H9 (cell line): ENCODE measurements around the gene FBN1. TPM values are rescaled to one million over a fixed set of nuclear protein-coding genes. Genes with fewer than 3 reads are reported as not detected.

Experiments
- DNase-seq: peaks from one replicate; pipeline ENCODE4 v3.0.0-alpha.2; 2017
- H2AFZ ChIP-seq: one replicate; pipeline ENCODE4 v1.6.1; 2013; ENCODE audit warnings: mild to moderate bottlenecking, low read length, control low read depth, moderate library complexity
- H2AK5ac ChIP-seq: 2 replicates; pipeline ENCODE4 v1.6.1; 2013; ENCODE audit warnings: low read length, control low read depth, mixed read lengths; ENCODE audit not compliant: insufficient read length
- H2BK120ac ChIP-seq: one replicate; pipeline ENCODE4 v1.6.1; 2013; ENCODE audit warnings: low read depth, mild to moderate bottlenecking, low read length, control low read depth, inconsistent platforms; ENCODE audit not compliant: poor library complexity, severe bottlenecking
- H2BK12ac ChIP-seq: 2 replicates; pipeline ENCODE4 v1.6.1; 2013; ENCODE audit warnings: low read length, control low read depth, mixed read lengths, low read depth; ENCODE audit not compliant: insufficient read length
- H2BK15ac ChIP-seq: 2 replicates; pipeline ENCODE4 v1.6.1; 2013; ENCODE audit warnings: low read depth, low read length, control low read depth
- H2BK20ac ChIP-seq: one replicate; pipeline ENCODE4 v1.6.1; 2013; ENCODE audit warnings: low read depth, mild to moderate bottlenecking, low read length, control low read depth, inconsistent platforms; ENCODE audit not compliant: poor library complexity, severe bottlenecking
- H2BK5ac ChIP-seq: 2 replicates; pipeline ENCODE4 v1.6.1; 2013; ENCODE audit warnings: low read length, control low read depth, mixed read lengths; ENCODE audit not compliant: insufficient read length
- H3K14ac ChIP-seq: 2 replicates; pipeline ENCODE4 v1.6.1; 2013; ENCODE audit warnings: low read length, control low read depth; ENCODE audit not compliant: insufficient read depth
- H3K18ac ChIP-seq: 2 replicates; pipeline ENCODE4 v1.6.1; 2013; ENCODE audit warnings: low read depth, mild to moderate bottlenecking, mixed read lengths, low read length, control low read depth; ENCODE audit not compliant: insufficient read length
- H3K23ac ChIP-seq: 2 replicates; pipeline ENCODE4 v1.6.1; 2013; ENCODE audit warnings: low read length, control low read depth, mixed read lengths, low read depth; ENCODE audit not compliant: insufficient read length
- H3K23me2 ChIP-seq: 2 replicates; pipeline ENCODE4 v1.6.1; 2013; ENCODE audit warnings: low read depth, mild to moderate bottlenecking, mixed read lengths, low read length, control low read depth; ENCODE audit not compliant: insufficient read length, poor library complexity, severe bottlenecking
- H3K27ac ChIP-seq: 2 replicates; pipeline ENCODE4 v1.5.1; 2013; ENCODE audit warnings: low read length, control low read depth, mixed read lengths, low read depth; ENCODE audit not compliant: insufficient read length
- H3K27me3 ChIP-seq: 2 replicates; pipeline ENCODE4 v1.6.1; 2013; ENCODE audit warnings: low read length, control low read depth, inconsistent platforms; ENCODE audit not compliant: insufficient read depth
- H3K4ac ChIP-seq: 2 replicates; pipeline ENCODE4 v1.6.1; 2013; ENCODE audit warnings: low read depth, mild to moderate bottlenecking, control low read depth, inconsistent platforms, low read length, moderate library complexity
- H3K4me1 ChIP-seq: 2 replicates; pipeline ENCODE4 v1.6.1; 2013; ENCODE audit warnings: low read length, control low read depth, inconsistent platforms; ENCODE audit not compliant: insufficient read depth
- H3K4me2 ChIP-seq: 2 replicates; pipeline ENCODE4 v1.6.1; 2013; ENCODE audit warnings: low read length, control low read depth, mixed read lengths; ENCODE audit not compliant: insufficient read length, insufficient read depth
- H3K56ac ChIP-seq: 2 replicates; pipeline ENCODE4 v1.6.1; 2013; ENCODE audit warnings: low read depth, mild to moderate bottlenecking, mixed read lengths, low read length, control low read depth; ENCODE audit not compliant: insufficient read length
- H3K79me1 ChIP-seq: 2 replicates; pipeline ENCODE4 v1.6.1; 2013; ENCODE audit warnings: low read depth, mild to moderate bottlenecking, moderate library complexity, low read length, control low read depth, inconsistent platforms; ENCODE audit not compliant: insufficient read depth, poor library complexity, severe bottlenecking
- H3K79me2 ChIP-seq: 2 replicates; pipeline ENCODE4 v1.6.1; 2013; ENCODE audit warnings: low read length, control low read depth, inconsistent platforms; ENCODE audit not compliant: insufficient read depth
- H3K9ac ChIP-seq: 2 replicates; pipeline ENCODE4 v1.6.1; 2013; ENCODE audit warnings: low read length, control low read depth, mixed read lengths; ENCODE audit not compliant: insufficient read length; ENCODE audit errors: extremely low read depth
- H3K9me3 ChIP-seq: one replicate; pipeline ENCODE4 v1.6.1; 2013; ENCODE audit warnings: low read depth, low read length, inconsistent platforms; ENCODE audit not compliant: control insufficient read depth
- H3T11ph ChIP-seq: one replicate; pipeline ENCODE4 v1.6.1; 2013; ENCODE audit warnings: mild to moderate bottlenecking, low read length, control low read depth, inconsistent platforms
- H4K20me1 ChIP-seq: one replicate; pipeline ENCODE4 v1.6.1; 2013; ENCODE audit not compliant: control insufficient read depth, insufficient read length, insufficient read depth
- H4K5ac ChIP-seq: 2 replicates; pipeline ENCODE4 v1.6.1; 2013; ENCODE audit warnings: low read depth, mild to moderate bottlenecking, mixed read lengths, low read length, control low read depth; ENCODE audit not compliant: insufficient read length
- H4K8ac ChIP-seq: replicated peaks from 2 replicates; pipeline ENCODE4 v1.6.1; 2013; ENCODE audit warnings: low read length, control low read depth, mixed read lengths, low read depth; ENCODE audit not compliant: insufficient read length
- H4K91ac ChIP-seq: 2 replicates; pipeline ENCODE4 v1.6.1; 2013; ENCODE audit warnings: low read depth, mild to moderate bottlenecking, moderate library complexity, mixed read lengths, low read length, control low read depth; ENCODE audit not compliant: insufficient read length
- H3K27ac Mint-ChIP-seq, 3 experiments: 2 replicates in 2 of 3; 3 replicates in 1 of 3; pipeline ENCODE4 v1.8.0; 2020 to 2021; ENCODE audit warnings: mixed read lengths in 3 of 3, mild to moderate bottlenecking in 1 of 3, moderate library complexity in 1 of 3
- H3K27me3 Mint-ChIP-seq: 2 replicates; pipeline ENCODE4 v1.8.0; 2021; ENCODE audit warnings: low read depth, mild to moderate bottlenecking, moderate library complexity, mixed read lengths
- H3K36me3 Mint-ChIP-seq, 3 experiments: 2 replicates in 2 of 3; 3 replicates in 1 of 3; pipeline ENCODE4 v1.8.0; 2020 to 2021; ENCODE audit warnings: low read depth in 3 of 3, mixed read lengths in 3 of 3; ENCODE audit not compliant: insufficient read depth in 1 of 3
- H3K4me1 Mint-ChIP-seq, 2 experiments: 2 replicates each; pipeline ENCODE4 v1.8.0; 2020; ENCODE audit warnings: mixed read lengths in 2 of 2
- H3K4me3 Mint-ChIP-seq, 2 experiments: 2 replicates in 1 of 2; 3 replicates in 1 of 2; pipeline ENCODE4 v1.8.0; 2020 to 2021; ENCODE audit warnings: mild to moderate bottlenecking in 2 of 2, mixed read lengths in 2 of 2, moderate library complexity in 1 of 2
- H3K9me3 Mint-ChIP-seq, 2 experiments: 2 replicates in 1 of 2; 3 replicates in 1 of 2; pipeline ENCODE4 v1.8.0; 2020; ENCODE audit warnings: mild to moderate bottlenecking in 2 of 2, mixed read lengths in 2 of 2, moderate library complexity in 1 of 2
- WGBS: extraction: QIAGEN DNeasy Blood & Tissue Kit; methylation state at CpG from one replicate; pipeline ENCODE4 v1.1.7; 2013; ENCODE audit warnings: missing lambda C conversion rate, low lambda C conversion rate, mixed read lengths; ENCODE audit not compliant: insufficient read length; ENCODE audit errors: extremely low coverage; 5-methylcytosine and 5-hydroxymethylcytosine counted together
- total RNA-seq: library from RNA; stranded (reverse); gene quantifications from 2 replicates; pipeline ENCODE4 v1.2.1, GENCODE V29; 2021
- TF ChIP-seq, protein P1 (sequence below): fragments of 200-600 bp; sonication (generic); conservative IDR thresholded peaks from 3 replicates; pipeline ENCODE4 v1.8.0; 2021; ENCODE audit warnings: antibody characterized with exemption, mild to moderate bottlenecking

Gene FBN1
- total RNA-seq, 1 experiment from 2014 or later: 3.6 TPM

GRCh38 chr15:48451736-48452135 lies 193.8 kb downstream of the FBN1 start:
- Mint-ChIP-seq H3K27ac (no peak overlapping the region), H3K4me1 (no peaks in the 10 kb centered on the region), H3K36me3 (no peaks in the 10 kb centered on the region; a peak in 1 of 7 replicates), H3K4me3 (no peak overlapping the region), H3K9me3 (no peaks in the 10 kb centered on the region), H3K27me3 (no peaks in the 10 kb centered on the region)
- H3K27ac ChIP-seq: no peak overlapping the region
- H3K4me2 ChIP-seq: no peak overlapping the region
- no peak overlapping the region for H2BK15ac ChIP-seq
- no CpG with 5 or more reads among the region's 3 CpGs for WGBS
- H3K9me3 ChIP-seq: no peaks in the 10 kb centered on the region
- no peak overlapping the region for H3K9ac ChIP-seq
- H2AFZ ChIP-seq: no peak overlapping the region
- H4K5ac ChIP-seq: no peak overlapping the region
- H3K79me1 ChIP-seq: no peaks in the 10 kb centered on the region
- H3K56ac ChIP-seq: no peak overlapping the region
- no peak overlapping the region for H4K91ac ChIP-seq
- H3K4me1 ChIP-seq: no peaks in the 10 kb centered on the region
- H2BK120ac ChIP-seq: no peak overlapping the region
- no peak overlapping the region for H3K23ac ChIP-seq
- TF ChIP-seq, protein P1, sequence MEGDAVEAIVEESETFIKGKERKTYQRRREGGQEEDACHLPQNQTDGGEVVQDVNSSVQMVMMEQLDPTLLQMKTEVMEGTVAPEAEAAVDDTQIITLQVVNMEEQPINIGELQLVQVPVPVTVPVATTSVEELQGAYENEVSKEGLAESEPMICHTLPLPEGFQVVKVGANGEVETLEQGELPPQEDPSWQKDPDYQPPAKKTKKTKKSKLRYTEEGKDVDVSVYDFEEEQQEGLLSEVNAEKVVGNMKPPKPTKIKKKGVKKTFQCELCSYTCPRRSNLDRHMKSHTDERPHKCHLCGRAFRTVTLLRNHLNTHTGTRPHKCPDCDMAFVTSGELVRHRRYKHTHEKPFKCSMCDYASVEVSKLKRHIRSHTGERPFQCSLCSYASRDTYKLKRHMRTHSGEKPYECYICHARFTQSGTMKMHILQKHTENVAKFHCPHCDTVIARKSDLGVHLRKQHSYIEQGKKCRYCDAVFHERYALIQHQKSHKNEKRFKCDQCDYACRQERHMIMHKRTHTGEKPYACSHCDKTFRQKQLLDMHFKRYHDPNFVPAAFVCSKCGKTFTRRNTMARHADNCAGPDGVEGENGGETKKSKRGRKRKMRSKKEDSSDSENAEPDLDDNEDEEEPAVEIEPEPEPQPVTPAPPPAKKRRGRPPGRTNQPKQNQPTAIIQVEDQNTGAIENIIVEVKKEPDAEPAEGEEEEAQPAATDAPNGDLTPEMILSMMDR: no peak
- H2BK12ac ChIP-seq: no peak overlapping the region
- H3K18ac ChIP-seq: no peak overlapping the region
- no peak overlapping the region for H3K4ac ChIP-seq
- no peak overlapping the region for H2AK5ac ChIP-seq
- no peak overlapping the region for H2BK5ac ChIP-seq
- H3T11ph ChIP-seq: no peak overlapping the region
- no peak overlapping the region for H4K8ac ChIP-seq
- H3K79me2 ChIP-seq: no peaks in the 10 kb centered on the region
- no peaks in the 10 kb centered on the region for H3K23me2 ChIP-seq
- no peaks in the 10 kb centered on the region for H3K27me3 ChIP-seq
- no peak overlapping the region for H2BK20ac ChIP-seq
- H4K20me1 ChIP-seq: no peaks in the 10 kb centered on the region
- DNase-seq: no peak
- H3K14ac ChIP-seq: no peak overlapping the region
